Astrocyte of the spinal cord (primary cell): Measurements from ENCODE around the gene CDC14A.

Experiments used
- DNase-seq: peaks from one replicate; pipeline ENCODE4 v3.0.0; 2011; ENCODE audit warnings: low read depth, low spot score
- H3K4me3 ChIP-seq: 2 replicates; pipeline ENCODE4 v1.5.1; 2011; ENCODE audit warnings: low read depth, mild to moderate bottlenecking, low read length, moderate library complexity
- CTCF ChIP-seq: IDR thresholded peaks from 2 replicates; pipeline ENCODE4 v1.5.1; 2012; ENCODE audit warnings: low read depth, mild to moderate bottlenecking, low read length, inconsistent platforms
- in situ Hi-C: cut with HindIII; loops from 2 replicates; pipeline ENCODE4 v1.10.0; 2017; ENCODE audit warnings: low sequenced_read_pairs

Gene CDC14A

DNA sequence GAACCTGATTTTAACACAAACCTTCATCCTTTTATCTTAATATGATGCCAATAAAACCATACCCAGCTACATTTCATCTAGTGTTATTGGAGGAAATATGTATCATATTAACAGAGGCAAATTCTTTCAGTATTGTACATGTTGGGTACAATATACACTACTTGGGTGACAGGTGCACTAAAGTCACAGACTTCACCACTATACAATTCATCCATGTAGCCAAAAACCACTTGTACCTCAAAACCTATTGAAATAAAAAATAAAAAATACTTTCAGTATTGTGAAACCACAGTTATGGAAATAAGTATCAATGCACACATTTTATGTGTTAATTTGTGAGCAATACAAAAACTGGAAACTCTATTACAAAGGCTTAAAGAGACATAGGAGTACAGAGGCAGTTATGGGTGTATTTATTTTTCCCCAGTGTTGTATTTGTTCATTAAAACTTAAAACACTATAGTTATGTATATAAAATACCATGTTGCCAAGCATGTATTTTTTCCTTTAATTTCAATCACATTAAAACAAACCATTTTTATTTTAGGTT is 160.6 kb downstream of the CDC14A start:
- no peak for DNase-seq
- in situ Hi-C loops = no loop called here
- H3K4me3 ChIP-seq = no peak overlapping the region
- TF ChIP-seq CTCF = no peak

DNA sequence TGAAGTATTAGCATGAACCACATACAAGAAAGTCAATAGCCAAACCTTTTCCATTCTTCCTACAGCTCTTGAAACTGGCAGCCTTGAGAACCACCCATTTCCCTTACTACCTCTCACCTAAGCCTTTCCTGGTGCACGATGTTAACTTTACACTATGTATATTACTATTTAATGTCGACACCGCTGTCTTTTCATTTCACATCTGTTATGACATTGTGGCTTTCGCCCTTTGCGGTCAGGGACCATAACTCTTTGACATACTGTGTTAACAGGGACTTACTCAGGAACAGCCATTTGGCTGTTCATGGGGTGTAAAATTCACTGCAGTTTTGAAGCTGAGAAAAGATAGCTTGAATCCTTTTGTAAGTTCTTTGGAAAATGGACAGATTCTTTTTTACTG is 164.6 kb downstream of the CDC14A start:
- no peak for TF ChIP-seq CTCF
- in situ Hi-C loops = no loop called here
- DNase-seq = no peak
- H3K4me3 ChIP-seq = no peak overlapping the region

DNA sequence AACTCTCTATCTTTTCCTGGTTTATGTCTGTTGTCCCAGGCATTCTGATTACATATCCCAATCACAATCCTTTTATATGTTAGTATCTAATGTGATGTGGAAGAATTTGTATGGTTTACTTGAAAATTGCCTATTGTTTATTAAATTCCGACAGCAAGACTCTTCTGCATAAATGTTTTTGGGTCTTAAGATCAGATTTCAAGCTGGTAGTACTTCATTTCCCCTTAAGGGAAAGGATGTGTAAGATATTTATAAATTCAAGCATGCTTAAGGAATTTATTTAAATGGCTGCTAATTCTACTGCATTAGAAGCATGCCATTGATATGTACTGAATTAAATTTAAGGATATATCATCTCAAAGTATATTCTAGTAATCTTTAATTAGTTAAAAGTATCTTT is 165.2 kb downstream of the CDC14A start:
- no peak for TF ChIP-seq CTCF
- no peak overlapping the region for H3K4me3 ChIP-seq
- in situ Hi-C loops = no loop called here
- DNase-seq = no peak

DNA sequence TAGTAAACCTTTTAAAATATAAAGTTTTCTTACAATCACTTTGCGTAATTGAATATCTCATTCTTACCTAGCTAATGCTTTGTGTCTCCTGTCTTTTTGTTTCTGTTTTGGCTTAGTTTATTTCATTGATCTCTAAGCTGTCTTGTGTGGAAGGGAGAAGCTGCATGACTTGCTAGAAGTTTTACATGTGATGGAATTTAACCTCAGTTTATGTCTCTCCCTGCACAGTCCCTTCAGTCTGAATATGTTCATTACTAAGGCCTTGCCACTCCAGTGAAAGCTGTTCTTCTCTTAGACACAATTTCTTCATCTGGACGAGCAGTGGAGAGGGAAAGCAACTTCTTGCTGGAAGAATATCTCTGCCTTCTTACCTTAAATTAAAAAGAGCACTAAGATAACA is 165.7 kb downstream of the CDC14A start:
- DNase-seq = no peak
- no peak for TF ChIP-seq CTCF
- in situ Hi-C loops = no loop called here
- H3K4me3 ChIP-seq = no peak overlapping the region

GRCh38 chr1:100523038-100523652 is 170.8 kb downstream of the CDC14A start:
- H3K4me3 ChIP-seq = no peak overlapping the region
- DNase-seq = no peak
- no peak for TF ChIP-seq CTCF
- in situ Hi-C loops = no loop called here

GRCh38 chr1:100524355-100524754 is 172.0 kb downstream of the CDC14A start:
- in situ Hi-C loops = no loop called here
- H3K4me3 ChIP-seq = no peak overlapping the region
- TF ChIP-seq CTCF = no peak
- no peak for DNase-seq
